Right atrium auricular region (tissue), 2 donors: ENCODE results near the gene RNF212B. TPM values are rescaled to one million over a fixed set of nuclear protein-coding genes. Genes with fewer than 3 reads are reported as not detected.

ENCODE experiments used
- DNase-seq: peaks from one replicate; pipeline ENCODE4 v3.0.0-alpha.2; 2019; ENCODE audit warnings: low spot score
- H3K27ac ChIP-seq, 2 donors: fragments of 200-600 bp; sonication (generic); 1 replicate in 1 of 2; 2 replicates in 1 of 2; pipeline ENCODE4 v1.5.1; 2016 to 2019
- H3K27me3 ChIP-seq, 2 donors: fragments of 200-600 bp; sonication (generic); one replicate each; pipeline versions ENCODE4 v1.5.1 to v1.6.0; 2017 to 2019
- H3K36me3 ChIP-seq: fragments of 200-600 bp; sonication (generic); one replicate; pipeline ENCODE4 v1.5.1; 2016
- H3K4me1 ChIP-seq, 2 donors: fragments of 200-600 bp; sonication (generic); one replicate each; pipeline versions ENCODE4 v1.5.1 to v1.6.0; 2017 to 2019
- H3K4me3 ChIP-seq, 2 donors: fragments of 200-600 bp; sonication (generic); 1 replicate in 1 of 2; 2 replicates in 1 of 2; pipeline ENCODE4 v1.5.1; 2017 to 2019; ENCODE audit warnings: mild to moderate bottlenecking in 1 of 2, moderate library complexity in 1 of 2
- H3K9me3 ChIP-seq, 2 donors: fragments of 200-600 bp; sonication (generic); one replicate each; pipeline ENCODE4 v1.5.1; 2019
- CTCF ChIP-seq, 2 donors: fragments of 200-600 bp; sonication (generic); IDR thresholded peaks; one replicate each; pipeline ENCODE4 v1.5.1; 2019; ENCODE audit warnings: antibody characterized with exemption in 2 of 2
- total RNA-seq, 2 donors: library from RNA; depleted of rRNA; stranded (reverse); fragments of >200 nt; gene quantifications; one replicate each; pipeline ENCODE4 v1.1.0, GENCODE V29; 2016

Gene RNF212B
- total RNA-seq, 2 donors from 2014 or later, result not detected

GRCh38 chr14:23206422-23207145 is 31.2 kb upstream of the RNF212B start:
- TF ChIP-seq CTCF (IDR thresholded peaks at IDR 0.05), result no peak
- Histone ChIP-seq H3K36me3 (no peaks in the 10 kb centered on the region), H3K27ac (no peak overlapping the region), H3K4me3 (no peak overlapping the region), H3K4me1 (no peaks in the 10 kb centered on the region), H3K27me3 (no peaks in the 10 kb centered on the region), H3K9me3 (no peaks in the 10 kb centered on the region)
- DNase-seq, result no peak

- TF ChIP-seq CTCF (IDR thresholded peaks at IDR 0.05), result no peak
- no peaks in the 10 kb centered on the region for H3K36me3 ChIP-seq
- H3K4me3 ChIP-seq, result no peak overlapping the region
- no peaks in the 10 kb centered on the region for H3K9me3 ChIP-seq
- no peaks in the 10 kb centered on the region for H3K4me1 ChIP-seq
- H3K27me3 ChIP-seq, result no peaks in the 10 kb centered on the region
- no peak overlapping the region for H3K27ac ChIP-seq
- no peak for DNase-seq
Measured at GRCh38 chr14:23207146-23207540, 30.6 kb upstream of the RNF212B start.

GRCh38 chr14:23208324-23208723 is 29.4 kb upstream of the RNF212B start:
- no peak for TF ChIP-seq CTCF (IDR thresholded peaks at IDR 0.05)
- H3K36me3 ChIP-seq, result no peaks in the 10 kb centered on the region
- no peaks in the 10 kb centered on the region for H3K4me1 ChIP-seq
- H3K27me3 ChIP-seq, result no peaks in the 10 kb centered on the region
- H3K9me3 ChIP-seq, result no peaks in the 10 kb centered on the region
- no peak overlapping the region for H3K4me3 ChIP-seq
- no peak overlapping the region for H3K27ac ChIP-seq
- no peak for DNase-seq

GRCh38 chr14:23209651-23210423 is 27.9 kb upstream of the RNF212B start:
- Histone ChIP-seq H3K27me3 (no peaks in the 10 kb centered on the region), H3K36me3 (no peaks in the 10 kb centered on the region), H3K27ac (no peak overlapping the region), H3K4me3 (no peak overlapping the region), H3K9me3 (peaks cover 0 to 1% of the 10 kb centered on the region in 2 donors), H3K4me1 (no peaks in the 10 kb centered on the region)
- TF ChIP-seq CTCF (IDR thresholded peaks at IDR 0.05), result no peak
- no peak for DNase-seq

GRCh38 chr14:23215421-23215820 is 22.3 kb upstream of the RNF212B start:
- no peak for TF ChIP-seq CTCF (IDR thresholded peaks at IDR 0.05)
- H3K27ac ChIP-seq, result no peak overlapping the region

More at GRCh38 chr14:23215421-23215820, 22.3 kb upstream of the RNF212B start:
- H3K4me3 ChIP-seq, result no peak overlapping the region
- no peaks in the 10 kb centered on the region for H3K36me3 ChIP-seq
- H3K4me1 ChIP-seq, result no peaks in the 10 kb centered on the region
- no peaks in the 10 kb centered on the region for H3K27me3 ChIP-seq
- H3K9me3 ChIP-seq, result peaks cover 0 to 10% of the 10 kb centered on the region in 2 donors
- DNase-seq, result no peak
